ENCODE results near the gene TRIM29. TPM values are rescaled to one million over a fixed set of nuclear protein-coding genes. Genes with fewer than 3 reads are reported as not detected.

Gene TRIM29
- total RNA-seq, 1 experiment from 2014 or later: not detected

DNA sequence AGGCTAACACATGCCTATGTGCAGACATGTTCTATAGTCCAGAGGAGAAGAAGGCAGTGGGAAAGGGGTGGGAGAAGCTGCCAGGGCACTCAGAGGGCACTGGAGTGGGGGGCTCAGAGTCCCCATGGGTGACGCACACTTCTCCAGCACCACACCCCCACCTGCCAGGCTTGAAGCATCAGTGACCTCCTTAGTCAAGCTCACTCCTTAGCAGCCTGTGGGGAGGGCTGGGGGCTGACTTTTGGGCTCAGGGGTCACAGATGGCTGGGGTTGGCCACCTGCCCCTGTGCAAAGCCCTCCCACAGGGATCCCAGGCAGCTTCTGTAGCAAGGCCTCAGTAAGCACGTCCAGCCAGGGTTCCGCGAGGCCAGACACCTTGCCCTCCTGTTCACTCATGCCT is 18.8 kb downstream of the TRIM29 start:
- Mint-ChIP-seq H3K4me1 (peaks cover 5 to 14% of the 10 kb centered on the region in 2 experiments), H3K27me3 (ENCODE audit: low read depth) (peaks cover 35% of the 10 kb centered on the region), H3K4me3 (no peak overlapping the region), H3K9me3 (peaks cover 3 to 5% of the 10 kb centered on the region in 2 experiments), H3K27ac (no peak overlapping the region; a peak in 1 of 7 replicates), H3K36me3 (ENCODE audit: insufficient read depth in 1 of 3, low read depth in 3 of 3) (peaks cover 0 to 6% (median 5%) of the 10 kb centered on the region in 3 experiments; a peak in 3 of 7 replicates)
- H2BK5ac ChIP-seq (ENCODE audit: insufficient read length, low read length): no peak overlapping the region
- H3K4ac ChIP-seq (ENCODE audit: low read depth, low read length): no peak overlapping the region
- no peaks in the 10 kb centered on the region for H3K79me1 ChIP-seq (ENCODE audit: insufficient read depth, low read depth, low read length, poor library complexity, severe bottlenecking)
- no peak overlapping the region for H2AK5ac ChIP-seq (ENCODE audit: insufficient read length, low read length)
- H3K18ac ChIP-seq (ENCODE audit: insufficient read length, low read depth, low read length): no peak overlapping the region
- H4K8ac ChIP-seq (replicated peaks; ENCODE audit: insufficient read length, low read depth, low read length): no peak overlapping the region
- no peak overlapping the region for H2BK20ac ChIP-seq (ENCODE audit: low read depth, low read length, poor library complexity, severe bottlenecking)
- no peak overlapping the region for H3K14ac ChIP-seq (ENCODE audit: insufficient read depth, low read length)
- H3T11ph ChIP-seq (ENCODE audit: low read length): no peak overlapping the region
- H2AFZ ChIP-seq (ENCODE audit: low read length): no peak overlapping the region
- WGBS (ENCODE audit: extremely low coverage, insufficient read length, low lambda C conversion rate): no CpG with 5 or more reads among the region's 4 CpGs
- no peaks in the 10 kb centered on the region for H4K20me1 ChIP-seq (ENCODE audit: control insufficient read depth, insufficient read depth, insufficient read length)
- no peak overlapping the region for H4K5ac ChIP-seq (ENCODE audit: insufficient read length, low read depth, low read length)
- H2BK12ac ChIP-seq (ENCODE audit: insufficient read length, low read depth, low read length): no peak overlapping the region
- no peak overlapping the region for H3K4me2 ChIP-seq (ENCODE audit: insufficient read depth, insufficient read length, low read length)
- H3K27me3 ChIP-seq (ENCODE audit: insufficient read depth, low read length): no peaks in the 10 kb centered on the region
- no peaks in the 10 kb centered on the region for H3K4me1 ChIP-seq (ENCODE audit: insufficient read depth, low read length)
- no peak overlapping the region for H3K56ac ChIP-seq (ENCODE audit: insufficient read length, low read depth, low read length)
- no peak for DNase-seq
- H2BK120ac ChIP-seq (ENCODE audit: low read depth, low read length, poor library complexity, severe bottlenecking): no peak overlapping the region
- H3K79me2 ChIP-seq (ENCODE audit: insufficient read depth, low read length): no peaks in the 10 kb centered on the region
- no peaks in the 10 kb centered on the region for H3K23me2 ChIP-seq (ENCODE audit: insufficient read length, low read depth, low read length, poor library complexity, severe bottlenecking)
- H2BK15ac ChIP-seq (ENCODE audit: low read depth, low read length): no peak overlapping the region
- no peak overlapping the region for H3K27ac ChIP-seq (ENCODE audit: insufficient read length, low read depth, low read length)
- H3K23ac ChIP-seq (ENCODE audit: insufficient read length, low read depth, low read length): no peak overlapping the region
- H3K9me3 ChIP-seq (ENCODE audit: control insufficient read depth, low read depth, low read length): no peaks in the 10 kb centered on the region
- H3K9ac ChIP-seq (ENCODE audit: extremely low read depth, insufficient read length, low read length): no peak overlapping the region
- TF ChIP-seq, protein P1, sequence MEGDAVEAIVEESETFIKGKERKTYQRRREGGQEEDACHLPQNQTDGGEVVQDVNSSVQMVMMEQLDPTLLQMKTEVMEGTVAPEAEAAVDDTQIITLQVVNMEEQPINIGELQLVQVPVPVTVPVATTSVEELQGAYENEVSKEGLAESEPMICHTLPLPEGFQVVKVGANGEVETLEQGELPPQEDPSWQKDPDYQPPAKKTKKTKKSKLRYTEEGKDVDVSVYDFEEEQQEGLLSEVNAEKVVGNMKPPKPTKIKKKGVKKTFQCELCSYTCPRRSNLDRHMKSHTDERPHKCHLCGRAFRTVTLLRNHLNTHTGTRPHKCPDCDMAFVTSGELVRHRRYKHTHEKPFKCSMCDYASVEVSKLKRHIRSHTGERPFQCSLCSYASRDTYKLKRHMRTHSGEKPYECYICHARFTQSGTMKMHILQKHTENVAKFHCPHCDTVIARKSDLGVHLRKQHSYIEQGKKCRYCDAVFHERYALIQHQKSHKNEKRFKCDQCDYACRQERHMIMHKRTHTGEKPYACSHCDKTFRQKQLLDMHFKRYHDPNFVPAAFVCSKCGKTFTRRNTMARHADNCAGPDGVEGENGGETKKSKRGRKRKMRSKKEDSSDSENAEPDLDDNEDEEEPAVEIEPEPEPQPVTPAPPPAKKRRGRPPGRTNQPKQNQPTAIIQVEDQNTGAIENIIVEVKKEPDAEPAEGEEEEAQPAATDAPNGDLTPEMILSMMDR (conservative IDR thresholded peaks at IDR 0.05): no peak
- no peak overlapping the region for H4K91ac ChIP-seq (ENCODE audit: insufficient read length, low read depth, low read length)

Data from H9 (cell line).